Ovary (tissue), 9 donors: ENCODE measurements around the gene PGP. TPM values are rescaled to one million over a fixed set of nuclear protein-coding genes. Genes with fewer than 3 reads are reported as not detected.

Experiments
- DNase-seq, 5 donors: peaks; one replicate each; pipeline ENCODE4 v3.0.0-alpha.2; 2019 to 2020
- H3K27ac ChIP-seq, 2 donors: fragments of 200-600 bp; one replicate each; pipeline versions ENCODE4 v1.5.1 to v1.8.0; 2019 to 2022
- H3K27me3 ChIP-seq: fragments of 200-600 bp; one replicate; pipeline ENCODE4 v1.8.0; 2022
- H3K36me3 ChIP-seq: fragments of 200-600 bp; sonication (generic); one replicate; pipeline ENCODE4 v1.5.1; 2019
- H3K4me1 ChIP-seq: one replicate; pipeline ENCODE4 v1.8.1; 2013; ENCODE audit warnings: mild to moderate bottlenecking, moderate library complexity; ENCODE audit not compliant: insufficient read depth
- H3K4me3 ChIP-seq: fragments of 200-600 bp; sonication (generic); one replicate; pipeline ENCODE4 v1.5.1; 2017
- H3K9me3 ChIP-seq, 2 donors: fragments of 200-600 bp in 1 of 2; sonication (generic) in 1 of 2; one replicate each; pipeline versions ENCODE4 v1.5.1 to v1.8.1; 2013 to 2019; ENCODE audit warnings: mild to moderate bottlenecking in 1 of 2, moderate library complexity in 1 of 2
- EP300 ChIP-seq: sonication (generic); formaldehyde crosslinking; IDR thresholded peaks from one replicate; pipeline ENCODE4 v1.6.1; 2017; ENCODE audit warnings: antibody characterized with exemption
- POLR2A ChIP-seq: fragments of 450-650 bp; IDR thresholded peaks from one replicate; pipeline ENCODE4 v1.6.1; 2017; ENCODE audit warnings: antibody characterized with exemption, mild to moderate bottlenecking, moderate library complexity
- WGBS, 3 donors: extraction: QIAGEN DNeasy Blood & Tissue Kit in 1 of 3; methylation state at CpG; one replicate each; pipeline versions ENCODE4 v1.1.5 to v1.1.7; 2013 to 2017; 5-methylcytosine and 5-hydroxymethylcytosine counted together
- intact Hi-C, 4 donors: fragments of 100-400 bp; cut with DNase I; formaldehyde crosslinking; loops; one replicate each; pipeline versions ENCODE4 v1.11.0 to v1.15.1; 2022 to 2023
- polyA plus RNA-seq, 2 donors: library from polyadenylated mRNA; stranded (reverse); fragments of 200-250 nt in 1 of 2; fragments of 350-450 nt in 1 of 2; fragmentation: Illumina TruSeq in 1 of 2; extraction: RNeasy Lipid Tissue Mini Kit (QIAGEN cat#74804) in 1 of 2; gene quantifications; one replicate each; pipeline ENCODE4 v1.2.3, GENCODE V29; 2013 to 2014
- total RNA-seq, 7 donors: library from RNA; depleted of rRNA in 2 of 7; stranded (reverse); fragments of >200 nt in 2 of 7; fragmentation: NEBNext Ultra II Directional in 3 of 7; extraction: Animal tissue kit (Norgen Biotek cat#: 25700) in 3 of 7; gene quantifications; one replicate each; pipeline versions ENCODE4 v1.1.0 to v1.2.4, GENCODE V29; 2016 to 2023
- TF ChIP-seq, protein P1 (sequence below), 3 donors: fragments of 450-650 bp in 2 of 3; fragments of 200-600 bp in 1 of 3; IDR thresholded peaks; one replicate each; pipeline versions ENCODE4 v1.5.1 to v1.8.0; 2016 to 2022; ENCODE audit warnings: antibody characterized with exemption in 3 of 3, mild to moderate bottlenecking in 1 of 3
- donor health status: DM: no; HTN: no; CAD: no; lungs with moderate emphysema.
- donor health status: DM: no; HTN: no; CAD: no.
- donor health status: Bipolar disorder and iron deficiency.
- donor health status: DM: yes; HTN: yes; CAD: no.
- donor health status: DM: no; HTN: no; CAD: no.
- donor health status: DM: yes; HTN: yes; CAD: no.

The PGP gene
- total and polyA plus RNA-seq, 9 donors = 2.5 to 12.3 (median 6.9) TPM

DNA sequence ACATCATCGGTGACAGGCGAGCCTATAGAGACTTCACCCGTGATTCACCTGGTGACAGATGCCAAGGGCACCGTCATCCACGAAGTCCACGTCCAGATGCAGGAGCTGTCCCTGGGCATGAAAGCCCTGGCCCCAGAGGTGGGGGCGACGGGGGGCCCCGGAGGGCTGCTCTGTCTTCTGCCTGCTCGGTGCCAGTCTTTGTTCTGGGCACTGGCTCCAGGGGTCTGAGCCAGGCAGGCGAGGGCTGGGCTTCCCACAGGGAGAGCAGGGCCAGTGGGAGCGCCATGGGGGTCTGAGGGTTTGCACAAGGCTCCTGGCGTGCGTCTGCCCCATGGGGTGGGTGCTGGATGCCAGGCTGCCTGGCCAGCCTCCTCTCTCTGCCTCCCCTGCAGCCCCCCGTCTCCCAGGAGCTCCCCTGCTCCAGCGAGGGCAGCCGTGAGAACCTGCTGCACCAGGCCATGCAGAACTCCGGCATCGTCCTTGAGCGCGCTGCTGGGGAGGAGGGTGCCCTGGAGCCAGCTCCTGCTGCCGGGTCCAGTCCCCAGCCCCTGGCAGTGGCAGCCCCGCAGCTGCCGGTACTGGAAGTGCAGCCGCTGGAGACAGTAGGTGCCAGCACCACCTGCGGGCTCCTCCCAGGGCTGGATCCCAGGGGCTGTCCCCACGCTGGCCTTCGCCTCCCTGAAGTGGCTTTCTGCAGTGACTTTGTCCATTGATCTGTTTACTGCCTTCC, 18.6 kb upstream of the PGP start:
- no peaks in the 10 kb centered on the region for H3K27me3 ChIP-seq
- no peak for DNase-seq
- TF ChIP-seq, protein P1, sequence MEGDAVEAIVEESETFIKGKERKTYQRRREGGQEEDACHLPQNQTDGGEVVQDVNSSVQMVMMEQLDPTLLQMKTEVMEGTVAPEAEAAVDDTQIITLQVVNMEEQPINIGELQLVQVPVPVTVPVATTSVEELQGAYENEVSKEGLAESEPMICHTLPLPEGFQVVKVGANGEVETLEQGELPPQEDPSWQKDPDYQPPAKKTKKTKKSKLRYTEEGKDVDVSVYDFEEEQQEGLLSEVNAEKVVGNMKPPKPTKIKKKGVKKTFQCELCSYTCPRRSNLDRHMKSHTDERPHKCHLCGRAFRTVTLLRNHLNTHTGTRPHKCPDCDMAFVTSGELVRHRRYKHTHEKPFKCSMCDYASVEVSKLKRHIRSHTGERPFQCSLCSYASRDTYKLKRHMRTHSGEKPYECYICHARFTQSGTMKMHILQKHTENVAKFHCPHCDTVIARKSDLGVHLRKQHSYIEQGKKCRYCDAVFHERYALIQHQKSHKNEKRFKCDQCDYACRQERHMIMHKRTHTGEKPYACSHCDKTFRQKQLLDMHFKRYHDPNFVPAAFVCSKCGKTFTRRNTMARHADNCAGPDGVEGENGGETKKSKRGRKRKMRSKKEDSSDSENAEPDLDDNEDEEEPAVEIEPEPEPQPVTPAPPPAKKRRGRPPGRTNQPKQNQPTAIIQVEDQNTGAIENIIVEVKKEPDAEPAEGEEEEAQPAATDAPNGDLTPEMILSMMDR (IDR thresholded peaks at IDR 0.05) = no peak
- TF ChIP-seq POLR2A (no peak), EP300 (no peak)
- no peaks in the 10 kb centered on the region for H3K36me3 ChIP-seq
- H3K4me1 ChIP-seq = peaks cover 7% of the 10 kb centered on the region
- peaks cover 0 to 3% of the 10 kb centered on the region in 2 donors for H3K9me3 ChIP-seq
- no peak overlapping the region for H3K4me3 ChIP-seq
- WGBS, 3 donors = 91 to 93% (median 91%) methylated on average over 28 of the region's 28 CpGs
- intact Hi-C loops = no loop called here
- no peak overlapping the region for H3K27ac ChIP-seq

DNA sequence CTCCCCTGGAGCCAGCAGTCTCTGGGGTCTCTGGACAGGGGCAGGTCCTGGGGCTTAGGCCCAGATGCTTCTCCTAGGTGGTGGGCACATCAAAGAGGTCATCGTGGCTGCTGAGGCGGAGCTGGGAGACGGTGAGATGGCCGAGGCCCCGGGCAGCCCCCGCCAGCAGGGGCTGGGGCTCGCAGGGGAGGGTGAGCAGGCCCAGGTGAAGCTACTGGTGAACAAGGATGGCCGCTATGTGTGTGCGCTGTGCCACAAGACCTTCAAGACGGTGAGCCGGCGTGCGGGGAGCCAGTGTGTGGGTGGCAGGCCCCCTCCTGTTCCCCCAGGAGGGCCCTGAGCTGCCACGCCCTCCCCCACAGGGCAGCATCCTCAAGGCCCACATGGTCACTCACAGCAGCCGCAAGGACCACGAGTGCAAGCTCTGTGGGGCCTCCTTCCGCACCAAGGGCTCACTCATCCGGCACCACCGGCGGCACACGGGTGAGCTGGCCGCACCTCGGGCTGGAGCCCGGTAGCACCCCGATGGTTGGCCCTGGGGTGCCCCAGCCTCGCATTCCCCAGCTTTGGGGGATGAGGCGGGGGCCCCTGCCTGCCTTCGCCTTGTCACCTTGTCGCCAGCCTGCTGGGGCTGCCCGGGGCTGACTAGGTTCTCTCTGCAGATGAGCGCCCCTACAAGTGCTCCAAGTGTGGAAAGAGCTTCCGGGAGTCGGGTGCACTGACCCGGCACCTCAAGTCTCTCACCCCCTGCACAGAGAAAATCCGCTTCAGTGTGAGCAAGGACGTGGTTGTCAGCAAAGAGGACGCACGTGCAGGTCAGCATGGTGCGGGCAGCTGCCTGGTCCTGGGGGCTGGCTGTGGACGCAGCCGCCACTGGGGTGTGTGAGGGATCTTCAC, 17.7 kb upstream of the PGP start:
- Histone ChIP-seq H3K9me3 (no peaks in the 10 kb centered on the region), H3K4me1 (peaks cover 7% of the 10 kb centered on the region), H3K36me3 (no peaks in the 10 kb centered on the region), H3K27ac (no peak overlapping the region), H3K27me3 (no peaks in the 10 kb centered on the region), H3K4me3 (no peak overlapping the region)
- no peak for DNase-seq
- TF ChIP-seq EP300 (no peak), POLR2A (no peak)
- TF ChIP-seq, protein P1 (IDR thresholded peaks at IDR 0.05) = no peak
- intact Hi-C loops = no loop called here
- 86 to 87% (median 86%) methylated on average over 41 of the region's 41 CpGs for WGBS, 3 donors

DNA sequence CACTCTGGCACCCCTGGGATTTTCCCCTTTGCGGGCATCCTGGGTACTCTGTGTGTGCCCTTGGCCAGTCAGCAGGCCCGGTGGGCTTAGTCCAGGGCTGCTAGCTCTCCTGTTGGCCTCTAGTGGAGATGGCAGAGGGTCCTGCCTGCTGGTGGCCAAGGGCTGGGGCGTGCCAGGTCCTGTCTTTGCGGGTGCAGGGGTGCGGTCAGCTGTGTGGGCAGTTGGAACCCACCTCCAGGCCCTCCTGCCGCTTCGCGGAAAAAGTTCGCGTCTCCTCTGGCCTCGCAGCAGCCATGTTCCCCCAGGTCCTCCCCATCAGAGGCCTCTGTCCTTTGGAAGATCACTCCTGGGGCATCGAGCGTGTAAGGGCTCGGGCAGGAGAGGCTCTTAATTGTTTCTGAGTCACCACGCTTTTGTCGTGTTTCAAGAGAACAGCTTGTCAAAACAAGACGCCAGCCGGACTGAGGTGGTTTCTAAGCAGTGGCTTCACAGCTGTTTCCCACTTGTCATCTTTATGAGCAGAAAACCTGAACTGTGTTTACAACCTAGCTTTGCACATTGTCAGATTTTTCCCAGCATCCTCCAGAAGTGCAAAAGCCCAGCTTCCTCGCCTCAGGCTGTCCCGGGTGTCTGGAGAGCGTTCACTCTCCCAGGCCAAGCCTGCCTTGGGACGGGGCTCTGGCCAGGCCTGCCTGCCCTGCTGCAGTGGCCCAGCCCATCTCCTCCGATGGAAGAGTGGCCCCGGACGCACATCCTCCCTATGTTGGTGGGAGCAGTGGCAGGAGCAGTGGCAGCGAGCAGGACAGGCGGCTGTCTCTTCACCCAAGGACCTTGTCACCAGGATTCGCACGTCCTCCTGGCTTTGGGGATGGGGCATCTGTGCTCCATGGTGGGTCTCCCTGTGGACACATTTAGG, 16.6 kb upstream of the PGP start:
- Histone ChIP-seq H3K9me3 (no peaks in the 10 kb centered on the region), H3K4me1 (no peaks in the 10 kb centered on the region), H3K27ac (no peak overlapping the region), H3K27me3 (no peaks in the 10 kb centered on the region), H3K36me3 (no peaks in the 10 kb centered on the region), H3K4me3 (no peak overlapping the region)
- intact Hi-C loops = no loop called here
- TF ChIP-seq EP300 = no peak
- TF ChIP-seq, protein P1 (IDR thresholded peaks at IDR 0.05) = no peak
- no peak for TF ChIP-seq POLR2A
- WGBS, 3 donors = 80 to 85% (median 84%) methylated on average over 29 of the region's 29 CpGs
- no peak for DNase-seq

DNA sequence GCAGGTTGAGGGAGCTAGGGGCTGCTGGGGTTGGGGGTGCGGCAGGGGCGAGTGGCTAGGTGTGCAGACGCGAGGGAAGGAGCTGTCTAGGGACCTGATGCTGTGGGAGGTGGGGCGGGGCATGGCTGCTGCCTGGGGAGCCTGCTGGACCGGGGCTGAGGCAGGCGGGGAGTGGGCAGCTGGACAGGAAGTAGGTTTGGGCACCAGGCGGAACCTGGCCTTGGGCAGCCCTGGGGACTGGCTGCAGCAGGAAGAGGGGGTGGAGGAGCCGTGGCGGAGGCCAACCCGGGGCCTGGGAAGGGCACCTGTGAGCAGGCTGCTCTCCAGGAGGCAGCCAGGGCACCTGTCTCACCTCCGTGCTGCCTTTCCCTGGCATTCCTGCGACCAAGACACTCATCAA, 15.7 kb upstream of the PGP start:
- intact Hi-C loops = no loop called here
- H3K9me3 ChIP-seq = no peaks in the 10 kb centered on the region
- no peaks in the 10 kb centered on the region for H3K27me3 ChIP-seq
- H3K27ac ChIP-seq = no peak overlapping the region
- no peak overlapping the region for H3K4me3 ChIP-seq
- WGBS, 3 donors = 78 to 86% (median 82%) methylated on average over 13 of the region's 13 CpGs
- DNase-seq = no peak
- no peaks in the 10 kb centered on the region for H3K36me3 ChIP-seq
- TF ChIP-seq POLR2A = no peak
- TF ChIP-seq EP300 = no peak
- TF ChIP-seq, protein P1 (IDR thresholded peaks at IDR 0.05) = no peak
- H3K4me1 ChIP-seq = no peaks in the 10 kb centered on the region
